Activated effector memory CD4-positive, alpha-beta T cell treated with Interleukin-2 at 50 U/mL for 16 hours (primary cell): ENCODE results near the gene ADD2.
"Not testable (repeated sequence)": the region's sequence is repeated elsewhere in the genome, so short reads cannot be mapped to it uniquely, and the experiment has no call there.

Experiments
- DNase-seq: peaks from one replicate; pipeline ENCODE4 v3.0.0-alpha.2; 2020

ADD2 gene, protein sequence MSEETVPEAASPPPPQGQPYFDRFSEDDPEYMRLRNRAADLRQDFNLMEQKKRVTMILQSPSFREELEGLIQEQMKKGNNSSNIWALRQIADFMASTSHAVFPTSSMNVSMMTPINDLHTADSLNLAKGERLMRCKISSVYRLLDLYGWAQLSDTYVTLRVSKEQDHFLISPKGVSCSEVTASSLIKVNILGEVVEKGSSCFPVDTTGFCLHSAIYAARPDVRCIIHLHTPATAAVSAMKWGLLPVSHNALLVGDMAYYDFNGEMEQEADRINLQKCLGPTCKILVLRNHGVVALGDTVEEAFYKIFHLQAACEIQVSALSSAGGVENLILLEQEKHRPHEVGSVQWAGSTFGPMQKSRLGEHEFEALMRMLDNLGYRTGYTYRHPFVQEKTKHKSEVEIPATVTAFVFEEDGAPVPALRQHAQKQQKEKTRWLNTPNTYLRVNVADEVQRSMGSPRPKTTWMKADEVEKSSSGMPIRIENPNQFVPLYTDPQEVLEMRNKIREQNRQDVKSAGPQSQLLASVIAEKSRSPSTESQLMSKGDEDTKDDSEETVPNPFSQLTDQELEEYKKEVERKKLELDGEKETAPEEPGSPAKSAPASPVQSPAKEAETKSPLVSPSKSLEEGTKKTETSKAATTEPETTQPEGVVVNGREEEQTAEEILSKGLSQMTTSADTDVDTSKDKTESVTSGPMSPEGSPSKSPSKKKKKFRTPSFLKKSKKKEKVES

DNA sequence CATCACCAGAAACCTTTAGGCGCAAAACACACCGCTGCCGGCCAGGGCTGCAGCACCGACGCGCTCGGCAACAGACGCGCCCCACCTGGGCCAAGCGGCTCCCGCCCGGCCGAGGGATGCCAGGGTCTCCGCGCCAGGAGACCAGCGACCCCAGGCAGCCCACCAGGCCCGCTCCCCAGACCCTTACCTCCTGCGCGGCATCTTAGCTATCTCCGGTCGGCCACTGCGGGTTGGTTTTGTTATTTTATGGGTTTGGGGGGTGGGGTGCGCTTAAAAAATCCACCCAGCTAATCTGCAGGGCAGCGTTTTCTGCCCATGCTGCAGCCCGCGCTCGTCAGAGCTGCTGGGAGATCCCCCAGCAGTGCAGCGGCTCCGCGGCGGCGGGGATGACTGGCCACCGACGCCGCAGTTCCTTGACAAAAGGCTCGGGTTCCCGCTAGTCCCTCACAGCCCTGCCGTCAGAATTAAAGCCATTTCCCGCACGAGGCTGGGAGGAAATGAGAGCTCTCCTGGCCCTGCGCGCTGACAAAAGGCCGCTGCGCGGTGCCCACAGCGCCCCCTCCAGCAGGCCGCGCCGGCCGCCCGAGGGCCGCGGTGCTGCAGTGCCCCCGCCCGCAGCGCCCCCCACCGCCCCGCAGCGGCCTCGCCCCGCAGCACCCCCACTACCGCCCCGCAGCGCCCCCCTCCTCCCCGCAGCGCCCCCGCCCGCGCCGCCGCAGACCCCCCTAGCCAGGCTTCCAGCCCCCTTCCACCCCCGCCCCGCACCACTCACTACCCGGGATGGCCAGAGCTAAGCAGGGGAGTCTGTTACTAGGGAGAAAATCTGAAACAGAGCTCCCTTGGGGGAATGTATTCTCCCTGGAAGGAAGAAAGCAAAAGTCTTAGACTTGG is at the start of gene ADD2:
TSS of gene ADD2 (minus strand) at position 502 of the 891 bp plus-strand sequence. CDS start 61,792 bp downstream, outside the sequence.
- no peak for DNase-seq

DNA sequence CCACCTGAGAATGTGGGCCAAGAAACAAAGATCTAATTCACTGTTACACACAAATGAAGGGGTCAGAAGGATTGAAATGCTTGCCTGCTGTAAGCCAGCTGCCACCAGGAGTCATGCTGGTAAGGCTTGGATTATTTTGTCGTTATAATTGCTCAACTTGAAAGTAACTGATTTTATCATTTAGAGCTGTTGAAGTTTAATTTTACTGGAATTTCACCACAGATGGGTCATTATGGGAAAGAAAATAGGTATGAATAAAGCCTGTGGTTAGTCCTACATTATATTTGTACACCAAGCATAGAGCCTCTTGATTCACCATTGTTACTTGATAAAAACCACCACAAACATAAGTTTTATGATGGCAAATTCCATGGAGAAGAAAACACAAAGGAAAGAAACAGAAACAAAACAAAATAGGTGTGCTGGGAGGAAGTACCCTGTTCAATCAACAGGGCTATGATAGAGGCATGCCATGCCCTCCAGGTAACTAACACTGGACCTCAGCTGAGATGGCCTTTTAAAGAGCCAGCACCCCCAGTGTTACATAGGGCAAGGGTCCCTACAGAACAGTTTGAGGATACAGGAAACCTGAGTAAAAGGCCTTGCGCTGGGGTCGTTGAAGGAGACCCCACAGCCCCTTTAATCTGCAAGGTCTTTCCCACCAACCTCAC is 49.4 kb upstream of the ADD2 start:
- no peak for DNase-seq

DNA sequence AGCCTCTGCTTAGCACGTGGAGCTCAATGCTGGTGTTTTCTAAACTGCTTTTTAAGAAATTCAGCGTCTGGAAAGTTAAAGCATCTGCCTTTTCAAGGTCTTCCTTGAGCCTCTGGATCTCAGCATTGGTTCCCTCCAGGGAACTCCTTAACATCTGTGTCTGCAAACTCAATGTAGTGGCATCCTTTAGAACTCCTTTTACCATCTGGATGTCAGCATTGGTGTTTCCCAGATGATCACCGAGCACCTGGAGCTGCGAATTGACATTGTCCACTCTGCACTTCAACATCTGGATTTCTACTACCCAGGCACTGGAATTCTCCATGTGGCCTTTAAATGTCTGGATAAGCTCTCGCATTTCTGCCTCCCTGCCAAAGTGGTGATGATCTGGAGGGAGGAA is 48.7 kb upstream of the ADD2 start:
- DNase-seq, result no peak

DNA sequence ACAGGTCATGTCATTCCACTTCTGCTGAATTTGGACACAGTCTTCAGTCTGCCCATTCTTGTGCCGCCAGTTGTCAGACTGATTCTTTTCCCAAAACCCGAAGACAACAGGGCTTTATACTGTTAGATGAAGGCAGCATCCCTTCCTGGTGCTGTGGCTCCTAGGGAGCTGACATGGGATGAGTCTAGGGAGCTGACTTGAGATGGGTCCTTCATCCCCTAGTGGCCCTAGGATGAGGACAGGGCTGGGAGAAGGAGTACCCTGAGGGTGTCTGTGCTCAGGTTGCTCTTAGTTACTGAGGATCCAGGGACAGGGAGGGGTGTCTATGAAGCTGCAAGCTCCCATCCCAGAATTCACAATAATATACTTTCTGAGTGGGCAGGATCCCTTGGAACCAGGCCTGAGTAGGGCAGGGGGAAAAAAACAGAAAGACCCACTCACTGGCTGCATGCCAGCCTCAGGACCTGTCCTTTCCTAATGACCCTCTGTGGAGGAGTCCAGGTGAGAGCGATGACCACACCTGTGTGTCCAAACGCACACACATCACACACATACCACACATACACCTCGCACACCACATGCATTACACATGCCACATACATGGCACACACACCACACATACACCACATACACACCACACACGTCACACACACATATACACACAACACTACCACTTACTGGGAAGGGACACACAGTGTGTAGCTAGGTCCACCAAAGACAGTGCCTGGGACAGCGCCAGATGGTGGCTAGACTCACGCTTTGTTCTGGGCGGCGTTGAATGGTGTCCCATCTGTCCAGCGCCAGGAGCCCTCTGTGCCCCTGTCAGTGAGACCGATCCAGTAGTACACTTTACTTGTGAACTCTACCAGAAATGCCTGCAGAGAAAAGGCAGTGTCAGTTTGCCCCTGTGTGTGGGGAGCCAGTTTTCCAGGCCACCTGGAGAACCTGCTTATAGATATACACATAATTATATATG is 41.3 kb upstream of the ADD2 start:
- DNase-seq, result no peak

DNA sequence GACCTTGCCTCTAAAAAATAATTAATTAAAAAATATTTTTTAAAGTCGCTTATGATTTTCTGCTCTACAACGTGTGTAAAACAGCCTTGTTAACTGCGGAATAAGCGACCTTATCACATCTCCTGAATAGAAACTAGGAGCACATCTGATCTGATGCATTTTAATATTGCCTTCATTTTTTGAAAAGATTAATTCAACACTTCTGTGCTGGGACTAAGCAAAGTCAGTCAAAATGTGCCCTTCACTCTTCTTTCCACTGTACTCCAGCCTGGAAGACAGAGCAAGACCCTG is 39.8 kb upstream of the ADD2 start:
- no peak for DNase-seq

DNA sequence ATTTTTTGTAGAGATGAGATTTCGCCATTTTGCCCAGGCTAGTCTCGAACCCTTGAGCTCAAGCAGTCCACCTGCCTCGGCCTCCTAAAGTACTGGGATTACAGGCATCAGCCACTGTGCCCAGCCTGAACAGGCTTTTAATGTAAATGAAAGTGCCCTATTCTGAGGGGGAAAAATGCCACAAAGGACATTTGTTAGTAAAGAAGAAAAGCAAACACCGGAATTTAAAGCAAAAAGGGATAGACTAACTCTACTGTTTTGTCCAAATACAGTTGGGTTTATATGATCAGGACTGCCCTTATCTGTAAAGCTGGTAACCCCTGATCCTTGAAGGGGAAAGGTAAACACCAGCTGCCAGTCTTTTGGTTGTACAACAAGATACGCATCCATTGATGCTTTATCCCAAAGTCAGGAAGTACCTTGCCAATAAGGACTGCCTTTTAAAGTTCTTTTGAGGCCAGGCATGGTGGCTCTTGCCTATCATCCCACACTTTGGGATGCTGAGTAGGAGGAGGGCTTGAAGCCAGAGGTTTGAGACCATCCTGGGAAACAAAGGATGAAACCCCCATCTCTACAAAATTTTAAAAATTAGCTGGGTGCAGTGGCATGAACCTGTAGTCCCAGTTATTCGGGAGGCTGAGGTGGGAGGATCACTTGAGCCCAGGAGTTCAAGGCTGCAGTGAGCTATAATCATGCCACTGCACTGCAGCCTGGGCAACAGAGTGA is 39.3 kb upstream of the ADD2 start:
- no peak for DNase-seq

DNA sequence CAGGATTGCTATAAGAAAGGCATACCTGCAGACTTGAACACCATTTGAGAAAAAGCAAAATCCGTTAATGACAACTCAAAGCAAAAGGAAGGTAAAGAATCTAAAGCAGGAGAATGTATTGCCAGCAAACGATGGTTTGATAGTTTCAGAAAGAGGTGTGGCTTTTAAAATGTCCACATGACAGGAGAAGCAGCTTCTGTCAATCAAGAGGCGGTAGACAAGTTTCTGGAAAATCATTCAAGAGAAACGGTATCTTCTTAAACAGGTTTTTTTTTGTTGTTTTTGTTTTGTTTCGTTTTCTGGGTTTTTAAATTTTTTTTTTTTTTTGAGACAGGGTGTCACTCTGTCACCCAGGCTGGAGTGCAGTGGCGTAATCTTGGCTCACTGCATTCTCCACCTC is 38.6 kb upstream of the ADD2 start:
- DNase-seq, result no peak

DNA sequence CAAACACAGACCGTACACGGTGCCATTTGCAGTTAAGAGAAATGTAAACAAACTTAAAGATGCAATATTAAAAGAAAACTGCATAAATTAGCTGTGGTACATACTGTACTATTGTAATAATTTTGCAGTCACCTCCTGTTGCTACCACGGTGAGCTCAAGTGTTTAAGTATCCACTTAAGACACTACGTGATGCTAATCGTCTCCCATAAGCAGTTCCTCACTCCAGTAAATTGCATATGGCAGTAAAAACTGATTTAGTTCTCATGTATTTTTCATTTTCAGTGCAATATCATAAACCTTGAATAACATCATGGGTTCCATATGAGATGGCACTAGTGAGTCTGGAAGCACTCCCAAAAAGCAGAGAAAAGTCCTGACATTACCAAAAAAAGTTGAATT is 38.0 kb upstream of the ADD2 start:
- no peak for DNase-seq

DNA sequence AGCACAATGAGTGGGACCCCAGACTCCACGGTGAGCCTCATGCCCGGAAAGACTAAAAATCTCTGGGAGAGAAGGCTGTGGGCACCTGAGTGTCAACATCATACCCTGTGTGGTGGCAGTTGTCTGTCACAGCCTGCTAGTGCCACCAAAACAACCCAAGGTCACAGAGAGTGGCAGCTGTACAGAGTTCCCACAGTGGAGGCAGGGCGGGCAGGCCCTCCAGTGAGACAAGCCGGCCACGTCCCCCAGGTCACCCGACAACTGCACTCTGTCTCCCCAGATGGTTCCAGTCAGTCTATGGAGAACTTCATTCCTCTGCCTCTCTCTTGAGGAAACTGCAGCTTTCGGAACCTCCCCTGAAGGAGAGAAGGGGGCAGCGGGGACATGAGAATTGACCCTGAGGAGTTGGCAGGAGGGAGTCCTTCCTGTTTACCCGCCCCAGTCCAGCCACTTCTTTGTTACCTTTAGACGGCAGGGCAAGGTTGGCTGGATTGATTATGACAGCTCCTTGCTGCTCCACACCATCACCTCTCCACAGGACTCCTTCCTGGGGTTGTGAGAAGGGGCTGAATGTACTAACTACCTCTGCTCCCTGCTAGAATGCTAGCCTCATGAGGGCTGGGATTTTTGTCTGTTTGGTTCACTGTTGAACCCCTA is 33.7 kb upstream of the ADD2 start:
- DNase-seq, result no peak

DNA sequence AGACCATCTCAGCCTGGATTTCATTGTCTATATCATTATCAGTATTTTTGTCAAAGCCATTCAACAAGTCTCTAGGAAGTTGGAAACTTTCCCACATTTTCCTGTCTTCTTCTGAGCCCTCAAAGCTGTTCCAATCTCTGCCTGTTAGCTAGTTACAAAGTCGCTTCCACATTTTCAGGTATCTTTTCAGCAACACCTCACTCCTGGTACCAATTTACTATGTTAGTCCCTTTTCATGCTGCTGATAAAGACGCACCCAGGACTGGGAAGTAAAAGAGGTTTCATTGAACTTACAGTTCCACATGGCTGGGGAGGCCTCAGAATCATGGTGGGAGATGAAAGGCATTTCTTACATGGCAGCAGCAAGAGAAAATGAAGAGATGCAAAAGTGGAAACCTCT is 31.7 kb upstream of the ADD2 start:
- DNase-seq, result no peak

DNA sequence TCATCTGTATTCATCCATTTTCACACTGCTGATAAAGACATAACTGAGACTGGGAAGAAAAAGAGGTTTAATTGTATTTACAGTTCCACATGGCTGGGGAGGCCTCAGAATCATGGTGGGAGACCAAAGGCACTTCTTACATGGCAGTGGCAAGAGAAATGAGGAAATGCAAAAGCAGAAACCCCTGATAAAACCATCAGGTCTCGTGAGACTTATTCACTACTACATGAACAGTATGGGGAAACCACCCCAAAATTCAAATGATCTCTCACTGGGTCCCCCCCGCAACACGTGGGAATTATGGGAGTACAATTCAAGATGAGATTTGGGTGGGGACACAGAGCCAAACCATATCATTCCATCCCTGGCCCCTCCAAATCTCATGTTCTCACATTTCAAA is 30.0 kb upstream of the ADD2 start:
- DNase-seq, result not testable (repeated sequence)

DNA sequence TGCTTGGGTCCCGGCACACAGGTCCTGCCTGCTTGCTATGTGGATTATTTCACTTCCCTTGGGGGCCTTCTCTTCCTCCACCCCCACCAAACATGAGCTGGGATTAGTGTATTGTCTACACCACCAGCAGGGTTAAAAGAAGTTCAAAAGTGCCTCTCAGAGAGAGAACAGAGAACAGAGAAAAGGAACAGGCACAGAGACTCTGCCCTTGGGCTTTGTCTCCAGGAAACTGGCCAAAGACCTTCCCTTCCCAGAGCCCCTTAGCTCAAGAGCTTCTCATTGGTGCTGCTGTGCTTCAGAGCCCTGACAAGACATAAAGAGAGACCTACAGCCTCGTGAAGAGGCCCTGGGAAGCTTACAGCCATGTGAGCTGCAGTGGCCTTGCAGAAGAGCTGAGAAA is 29.5 kb upstream of the ADD2 start:
- DNase-seq, result no peak

DNA sequence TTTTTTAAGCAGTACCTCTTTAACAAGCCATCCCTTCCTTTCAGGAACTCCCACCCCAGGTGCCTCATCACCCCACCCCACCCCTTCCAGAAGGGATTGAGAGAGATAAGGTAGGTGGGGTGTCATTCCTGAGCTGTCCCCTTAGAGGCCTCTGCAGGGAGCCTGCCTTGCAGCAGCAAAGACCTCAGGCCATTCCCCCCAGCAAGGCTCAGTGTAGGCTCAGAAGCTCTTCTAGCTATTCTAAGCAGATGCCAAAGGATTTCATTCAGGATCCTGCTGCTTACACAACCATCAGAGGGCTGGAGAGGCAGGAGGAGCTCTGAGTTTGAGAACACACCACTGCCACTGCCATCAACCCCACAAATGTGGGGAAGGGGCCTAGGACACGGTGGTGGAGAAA is 28.3 kb upstream of the ADD2 start:
- DNase-seq, result no peak

DNA sequence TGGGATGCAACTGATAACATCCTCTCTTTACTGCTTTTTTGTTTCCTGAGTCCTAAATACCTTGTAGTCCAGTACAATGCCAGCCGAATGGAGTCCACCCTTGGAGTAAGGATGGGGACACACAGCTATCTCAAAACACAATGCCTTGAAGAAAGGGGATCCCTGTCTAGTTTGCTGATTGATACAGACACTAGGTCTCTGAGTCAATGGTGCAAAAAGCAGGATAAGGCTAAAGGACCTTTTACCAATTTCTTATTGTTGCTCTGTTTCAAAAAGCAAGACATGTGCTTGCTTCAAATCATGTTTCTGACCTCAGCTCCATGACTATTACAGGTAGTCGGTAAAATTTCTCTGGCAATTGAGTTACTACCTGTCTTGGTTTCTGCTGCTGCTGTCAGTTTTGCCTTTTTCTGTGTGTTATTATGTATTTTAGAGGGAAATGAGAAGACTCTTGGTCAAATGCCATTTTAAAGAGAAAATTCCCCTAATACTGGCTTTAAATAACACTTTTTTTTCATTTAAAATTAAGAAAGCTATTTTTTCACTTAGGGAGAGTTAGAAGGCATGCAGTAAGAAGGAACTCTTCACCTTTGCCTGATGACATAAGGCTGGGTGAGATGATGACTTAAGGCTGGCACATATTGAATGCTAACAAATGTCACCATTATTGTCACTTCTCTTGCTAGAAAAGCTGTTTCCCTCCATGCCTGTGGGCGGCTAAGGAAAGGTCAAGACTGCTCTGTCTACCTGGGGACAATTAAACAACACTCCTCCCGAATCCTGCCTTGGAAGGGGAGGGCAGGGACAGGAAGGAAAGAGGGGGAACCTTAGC is 27.4 kb upstream of the ADD2 start:
- DNase-seq, result no peak

DNA sequence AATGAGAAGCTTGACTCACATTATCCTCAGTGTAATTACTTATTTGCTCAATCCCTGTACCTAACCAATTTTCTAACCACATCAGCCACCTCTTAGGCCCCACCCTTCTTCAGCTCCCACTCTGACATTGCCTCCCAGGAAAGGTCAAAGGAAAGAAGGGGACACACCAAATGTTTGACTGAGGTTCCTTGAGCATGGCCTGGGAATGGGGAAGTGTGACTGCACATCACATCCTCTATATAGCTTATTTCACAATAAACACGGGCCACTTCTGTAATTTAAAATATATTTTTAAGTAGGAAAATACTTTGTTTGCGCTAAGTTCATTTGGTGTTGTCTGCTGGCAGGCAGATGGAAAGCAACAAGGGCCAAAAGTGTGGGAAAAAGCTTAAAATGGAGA is 25.4 kb upstream of the ADD2 start:
- no peak for DNase-seq

DNA sequence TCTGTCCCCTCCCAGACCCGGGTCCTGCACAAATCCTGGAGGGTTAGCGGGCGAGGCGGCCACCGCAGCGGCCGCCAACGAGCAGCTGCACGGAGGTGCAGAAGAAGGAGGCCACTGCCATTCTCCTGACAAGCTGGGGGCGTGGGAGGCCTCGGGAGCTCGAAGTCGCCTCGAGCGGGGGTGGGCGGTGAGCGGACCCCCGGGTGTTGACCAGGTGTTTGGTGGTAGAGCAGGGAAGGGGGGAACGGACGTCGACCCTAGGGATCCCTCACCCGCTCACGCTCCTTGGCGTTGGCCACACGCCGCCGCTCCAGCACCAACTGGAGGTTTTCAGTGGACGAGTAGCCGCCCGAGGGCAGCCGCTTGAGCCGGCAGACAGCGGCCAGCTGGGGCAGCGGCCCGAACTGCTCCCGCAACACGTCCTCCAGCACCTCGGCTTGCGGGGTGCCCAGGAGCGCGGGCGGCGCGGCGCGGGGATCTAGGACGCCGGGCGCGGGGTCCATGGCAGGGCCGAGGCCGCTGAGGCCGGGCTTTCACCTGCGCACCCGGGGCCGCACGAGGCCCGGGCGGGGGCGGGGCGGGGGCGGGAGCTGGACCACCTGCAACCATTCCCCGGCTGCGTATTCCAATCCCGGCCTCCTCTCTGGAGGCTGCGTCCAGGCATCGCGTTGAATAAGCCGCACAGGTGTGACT is 22.3 kb upstream of the ADD2 start, which contains the start of gene FIGLA:
TSS of gene FIGLA (minus strand) at position 508 of the 693 bp plus-strand sequence. CDS start at position 503, 5 bp downstream.
- no peak for DNase-seq

DNA sequence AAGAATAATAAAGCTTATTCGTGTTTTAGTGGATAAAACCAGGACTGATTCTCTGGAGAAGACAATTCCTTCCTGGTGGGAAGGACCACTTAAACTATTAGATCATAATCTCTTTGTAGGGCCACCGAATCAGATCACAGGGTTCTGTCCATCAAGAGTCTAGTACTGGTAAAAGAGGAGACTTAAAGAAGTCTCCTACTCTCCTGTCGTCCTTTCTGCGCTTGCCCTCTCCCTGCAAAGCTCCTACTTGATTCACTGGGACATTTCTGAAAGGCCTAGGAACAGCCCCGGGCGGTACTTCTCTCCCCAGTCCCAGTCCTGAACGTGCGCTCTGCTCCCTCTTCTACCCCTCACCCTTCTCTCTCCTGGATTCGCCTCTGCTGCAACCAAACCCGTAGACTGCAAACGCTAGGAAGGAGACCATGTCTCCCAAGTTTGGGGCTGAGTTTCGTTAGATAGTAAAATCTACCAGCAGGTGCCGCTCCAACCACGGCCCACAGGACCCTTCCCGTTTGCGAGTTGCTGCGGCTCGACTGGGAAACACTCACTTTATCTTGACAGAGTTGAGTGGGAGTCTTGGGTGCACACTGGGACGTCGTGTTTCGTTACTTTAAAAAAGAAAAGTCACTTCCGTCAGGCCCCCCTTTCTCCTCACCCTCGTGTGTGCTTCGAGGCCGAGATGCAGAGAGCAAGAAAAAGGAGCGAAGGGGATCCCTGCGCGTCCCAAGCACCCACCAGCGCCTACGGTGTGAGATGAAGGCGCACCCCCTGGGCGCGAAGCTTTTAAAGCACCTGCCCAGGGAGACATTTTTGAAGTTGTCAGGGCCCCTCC is 21.5 kb upstream of the ADD2 start:
- peak; percentile 20 for DNase-seq
